Measurements from ENCODE around the gene ANKRD13C.

ANKRD13C gene

GRCh38 chr1:70221238-70222121 lies 133.0 kb downstream of the ANKRD13C start, which contains the start of gene SRSF11:
Gene SRSF11, plus strand, starts transcription at chr1:70221380. Its CDS starts 257 bp downstream, at chr1:70221637.
- H3K9me3 ChIP-seq (ENCODE audit: control insufficient read depth, low read length): no peaks in the 10 kb centered on the region
- peak within 1 kb of the TSS; percentile 93 for H3K27ac ChIP-seq
- peaks cover 8% of the 10 kb centered on the region for H3K4me1 ChIP-seq
- no peaks in the 10 kb centered on the region for H3K36me3 ChIP-seq (ENCODE audit: control insufficient read depth, insufficient read depth, low read length)
- H3K9ac ChIP-seq: peak within 1 kb of the TSS; percentile 91
- H3K4me3 ChIP-seq (ENCODE audit: low read depth, low read length): peak within 1 kb of the TSS; percentile 88
- H3K79me2 ChIP-seq: peaks cover 19% of the 10 kb centered on the region
- no peaks in the 10 kb centered on the region for H3K27me3 ChIP-seq (ENCODE audit: control insufficient read depth, insufficient read depth, low read length)
- peak within 1 kb of the TSS; percentile 84 for H2AFZ ChIP-seq
- TF ChIP-seq CTCF (IDR thresholded peaks at IDR 0.05): no peak
- peak within 1 kb of the TSS; percentile 84 for H3K4me2 ChIP-seq (ENCODE audit: low read length)

GRCh38 chr1:70220517-70221237 lies 133.8 kb downstream of the ANKRD13C start:
- no peak overlapping the region for H3K9ac ChIP-seq
- H3K4me3 ChIP-seq (ENCODE audit: low read depth, low read length): peak overlapping the region; percentile 88
- H3K27ac ChIP-seq: peak overlapping the region; percentile 93
- H3K4me1 ChIP-seq: peaks cover 8% of the 10 kb centered on the region
- TF ChIP-seq CTCF (IDR thresholded peaks at IDR 0.05): no peak
- H3K79me2 ChIP-seq: peaks cover 25% of the 10 kb centered on the region
- H2AFZ ChIP-seq: peak overlapping the region; percentile 84
- H3K4me2 ChIP-seq (ENCODE audit: low read length): peak overlapping the region; percentile 84
- no peaks in the 10 kb centered on the region for H3K9me3 ChIP-seq (ENCODE audit: control insufficient read depth, low read length)
- H3K36me3 ChIP-seq (ENCODE audit: control insufficient read depth, insufficient read depth, low read length): no peaks in the 10 kb centered on the region
- no peaks in the 10 kb centered on the region for H3K27me3 ChIP-seq (ENCODE audit: control insufficient read depth, insufficient read depth, low read length)

GRCh38 chr1:70220015-70220414 lies 134.5 kb downstream of the ANKRD13C start:
- Histone ChIP-seq H3K79me2 (peaks cover 25% of the 10 kb centered on the region), H3K36me3 (ENCODE audit: control insufficient read depth, insufficient read depth, low read length) (no peaks in the 10 kb centered on the region), H3K27ac (no peak overlapping the region), H2AFZ (no peak overlapping the region), H3K4me1 (peaks cover 8% of the 10 kb centered on the region), H3K27me3 (ENCODE audit: control insufficient read depth, insufficient read depth, low read length) (no peaks in the 10 kb centered on the region), H3K9ac (no peak overlapping the region), H3K4me2 (ENCODE audit: low read length) (no peak overlapping the region), H3K4me3 (ENCODE audit: low read depth, low read length) (no peak overlapping the region), H3K9me3 (ENCODE audit: control insufficient read depth, low read length) (no peaks in the 10 kb centered on the region)
- TF ChIP-seq CTCF (IDR thresholded peaks at IDR 0.05): no peak

- no peak overlapping the region for H3K27ac ChIP-seq
- no peak overlapping the region for H3K4me3 ChIP-seq (ENCODE audit: low read depth, low read length)
- no peaks in the 10 kb centered on the region for H3K36me3 ChIP-seq (ENCODE audit: control insufficient read depth, insufficient read depth, low read length)
- no peak overlapping the region for H3K4me2 ChIP-seq (ENCODE audit: low read length)
- H3K9me3 ChIP-seq (ENCODE audit: control insufficient read depth, low read length): no peaks in the 10 kb centered on the region
- no peaks in the 10 kb centered on the region for H3K27me3 ChIP-seq (ENCODE audit: control insufficient read depth, insufficient read depth, low read length)
- H3K4me1 ChIP-seq: no peaks in the 10 kb centered on the region
- no peak overlapping the region for H3K9ac ChIP-seq
- H2AFZ ChIP-seq: no peak overlapping the region
- no peak for TF ChIP-seq CTCF (IDR thresholded peaks at IDR 0.05)
- peaks cover 26% of the 10 kb centered on the region for H3K79me2 ChIP-seq
Measured at GRCh38 chr1:70211541-70211940, 143.0 kb downstream of the ANKRD13C start.
